ENCODE results near the gene ZCWPW1.
A peak's percentile ranks its signal among the peaks of the same experiment; 100 is the strongest.
"Not testable (repeated sequence)": the region's sequence is repeated elsewhere in the genome, so short reads cannot be mapped to it uniquely, and the experiment has no call there.

ZCWPW1 gene

DNA sequence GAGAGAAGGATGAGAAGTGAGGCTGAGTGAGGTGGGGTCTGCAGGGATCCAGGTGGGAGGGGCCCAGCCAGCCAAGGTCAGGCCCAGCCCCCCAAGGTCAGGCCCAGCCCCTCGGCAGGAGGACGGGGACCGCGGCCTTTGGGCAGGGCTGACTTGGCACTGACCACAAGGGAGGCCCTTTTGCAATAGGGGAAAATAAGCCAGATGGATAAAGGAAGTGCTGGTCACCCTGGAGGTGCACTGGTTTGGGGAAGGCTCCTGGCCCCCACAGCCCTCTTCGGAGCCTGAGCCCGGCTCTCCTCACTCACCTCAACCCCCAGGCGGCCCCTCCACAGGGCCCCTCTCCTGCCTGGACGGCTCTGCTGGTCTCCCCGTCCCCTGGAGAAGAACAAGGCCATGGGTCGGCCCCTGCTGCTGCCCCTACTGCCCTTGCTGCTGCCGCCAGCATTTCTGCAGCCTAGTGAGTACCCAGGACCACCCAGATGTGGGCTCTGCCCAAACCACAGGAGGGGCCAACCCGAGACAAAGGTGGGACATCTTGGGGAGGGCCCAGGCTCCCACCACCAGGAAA lies 55.2 kb downstream of the ZCWPW1 start, which contains the start of gene PILRA:
Gene PILRA, plus strand, starts transcription at position 227 of the 571 bp plus-strand sequence. Its CDS starts 170 bp downstream, at position 397.
- DNase-seq (ENCODE audit: low spot score), result no peak

DNA sequence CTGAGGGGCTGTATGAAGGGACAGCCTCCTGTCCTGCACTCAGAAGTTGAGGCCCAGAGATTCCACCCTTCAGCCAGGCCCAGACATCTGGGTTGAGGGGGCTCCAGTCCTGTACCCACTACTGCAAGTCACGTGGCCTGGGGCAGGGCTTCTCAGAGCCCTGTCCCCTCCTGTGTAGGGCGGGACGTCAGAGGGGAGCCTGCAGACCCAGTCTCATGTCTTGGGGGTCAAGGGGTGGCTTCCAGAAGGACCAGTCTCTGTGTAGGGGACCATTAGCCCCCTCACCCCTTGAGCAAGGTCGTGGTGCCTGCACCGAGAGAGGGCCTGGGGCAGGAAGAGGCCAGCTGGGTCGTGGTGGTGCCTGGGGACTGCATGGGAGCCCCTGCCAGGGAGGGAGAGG lies 55.8 kb downstream of the ZCWPW1 start:
- DNase-seq (ENCODE audit: low spot score), result no peak

DNA sequence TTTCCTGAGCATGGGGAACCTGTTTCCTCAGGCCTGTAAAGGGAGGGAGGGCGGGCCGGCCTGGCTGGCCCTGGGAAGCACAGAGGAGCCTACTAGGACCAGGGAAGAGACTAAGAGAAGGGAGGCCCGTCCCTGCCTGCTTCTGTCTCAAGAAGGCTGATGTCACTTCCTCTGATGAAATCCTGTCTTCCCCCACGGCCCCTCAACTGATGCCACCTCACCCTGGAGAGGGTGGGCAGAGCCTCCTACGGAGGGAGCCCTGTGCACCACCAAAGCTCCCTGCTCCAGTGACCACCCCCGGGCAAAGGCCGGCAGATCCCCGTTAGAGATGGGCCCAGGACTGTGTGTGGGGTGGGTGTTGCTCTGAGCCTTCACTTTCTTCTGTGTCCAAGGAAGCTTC lies 56.2 kb downstream of the ZCWPW1 start:
- DNase-seq (ENCODE audit: low spot score), result peak; percentile 31

DNA sequence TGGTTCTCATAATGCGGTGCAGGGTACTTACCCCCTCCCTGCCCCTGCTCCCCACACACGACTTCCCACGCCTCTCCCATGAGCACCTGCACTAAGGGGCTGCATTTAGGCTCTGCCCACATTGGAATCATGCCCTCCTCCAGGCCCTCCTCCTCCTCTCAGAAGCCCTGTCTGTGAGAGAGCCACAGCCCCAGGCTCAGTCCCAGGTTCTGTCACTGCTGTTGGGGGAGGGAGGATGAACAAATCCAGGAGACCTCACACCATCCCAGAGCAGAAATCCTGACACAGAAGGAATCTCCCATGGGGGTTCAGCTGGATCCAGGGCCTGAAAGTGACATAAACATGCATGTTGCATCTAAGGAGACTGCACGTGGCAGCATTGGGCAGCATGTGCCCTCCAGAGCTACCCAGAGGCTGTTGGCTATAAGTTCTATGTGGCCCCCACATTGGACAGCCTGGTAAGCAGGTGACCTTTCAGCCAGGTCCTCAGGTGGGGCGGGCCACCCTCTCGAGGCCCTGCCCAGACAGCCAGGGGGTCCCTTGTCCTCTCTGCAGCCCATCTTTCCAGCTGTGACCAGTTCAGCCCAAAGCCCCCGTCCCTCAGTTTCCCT lies 56.8 kb downstream of the ZCWPW1 start:
- no peak for DNase-seq (ENCODE audit: low spot score)

DNA sequence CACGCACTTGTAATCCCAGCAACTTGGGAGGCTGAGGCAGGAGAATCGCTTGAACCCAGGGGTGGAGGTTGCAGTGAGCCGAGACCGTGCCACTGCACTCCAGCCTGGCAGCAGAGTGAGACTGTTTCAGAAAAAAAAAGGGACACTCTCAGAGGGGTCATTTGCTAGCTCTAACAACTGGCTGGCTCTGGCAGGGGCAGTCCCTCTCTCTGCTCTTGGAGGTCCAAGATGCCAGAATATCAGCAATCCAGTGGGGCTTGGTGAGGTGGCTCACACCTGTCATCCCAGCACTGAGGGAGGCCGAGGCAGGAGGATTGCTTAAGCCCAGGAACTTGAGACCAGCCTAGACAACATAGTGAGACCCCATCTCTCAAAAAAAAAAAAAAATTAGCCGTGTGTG lies 57.8 kb downstream of the ZCWPW1 start:
- DNase-seq (ENCODE audit: low spot score), result no peak

DNA sequence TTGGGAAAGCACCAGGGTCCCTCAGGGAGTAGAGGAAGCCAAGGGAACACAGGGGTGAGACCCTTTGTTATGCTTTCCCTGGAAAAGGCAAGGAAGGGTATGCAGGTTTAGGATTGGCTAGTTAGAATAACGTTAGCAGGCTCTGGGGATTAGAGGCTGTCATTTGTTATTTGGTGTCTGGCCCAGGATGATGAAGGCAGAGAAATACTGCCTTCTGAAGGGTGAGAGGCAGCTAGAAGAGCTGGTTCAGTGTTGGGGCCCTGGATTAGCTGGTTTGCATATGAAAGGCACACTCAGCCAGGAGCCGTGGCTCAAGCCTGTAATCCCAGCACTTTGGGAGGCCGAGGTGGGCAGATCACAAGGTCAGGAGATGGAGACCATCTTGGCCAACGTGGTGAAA lies 58.2 kb downstream of the ZCWPW1 start:
- DNase-seq (ENCODE audit: low spot score), result no peak

DNA sequence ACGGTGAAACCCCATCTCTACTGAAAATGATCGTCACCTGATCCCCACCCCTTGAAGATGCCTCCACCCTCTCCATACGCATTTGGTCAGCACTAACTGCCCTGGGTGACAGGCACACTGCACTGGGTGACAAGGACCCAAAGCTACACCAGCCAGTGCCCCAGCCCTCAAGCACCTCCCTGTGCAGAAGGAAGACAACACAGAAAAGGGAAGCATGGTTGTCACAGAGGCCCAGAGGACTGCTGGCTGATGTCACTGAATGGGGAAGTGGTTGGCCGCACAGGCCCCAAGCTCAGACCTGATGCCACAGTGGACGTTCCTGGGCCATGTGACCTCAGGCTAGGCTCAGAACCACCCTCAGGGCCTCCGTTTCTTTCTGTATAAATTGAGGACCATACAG lies 59.4 kb downstream of the ZCWPW1 start:
- no peak for DNase-seq (ENCODE audit: low spot score)

DNA sequence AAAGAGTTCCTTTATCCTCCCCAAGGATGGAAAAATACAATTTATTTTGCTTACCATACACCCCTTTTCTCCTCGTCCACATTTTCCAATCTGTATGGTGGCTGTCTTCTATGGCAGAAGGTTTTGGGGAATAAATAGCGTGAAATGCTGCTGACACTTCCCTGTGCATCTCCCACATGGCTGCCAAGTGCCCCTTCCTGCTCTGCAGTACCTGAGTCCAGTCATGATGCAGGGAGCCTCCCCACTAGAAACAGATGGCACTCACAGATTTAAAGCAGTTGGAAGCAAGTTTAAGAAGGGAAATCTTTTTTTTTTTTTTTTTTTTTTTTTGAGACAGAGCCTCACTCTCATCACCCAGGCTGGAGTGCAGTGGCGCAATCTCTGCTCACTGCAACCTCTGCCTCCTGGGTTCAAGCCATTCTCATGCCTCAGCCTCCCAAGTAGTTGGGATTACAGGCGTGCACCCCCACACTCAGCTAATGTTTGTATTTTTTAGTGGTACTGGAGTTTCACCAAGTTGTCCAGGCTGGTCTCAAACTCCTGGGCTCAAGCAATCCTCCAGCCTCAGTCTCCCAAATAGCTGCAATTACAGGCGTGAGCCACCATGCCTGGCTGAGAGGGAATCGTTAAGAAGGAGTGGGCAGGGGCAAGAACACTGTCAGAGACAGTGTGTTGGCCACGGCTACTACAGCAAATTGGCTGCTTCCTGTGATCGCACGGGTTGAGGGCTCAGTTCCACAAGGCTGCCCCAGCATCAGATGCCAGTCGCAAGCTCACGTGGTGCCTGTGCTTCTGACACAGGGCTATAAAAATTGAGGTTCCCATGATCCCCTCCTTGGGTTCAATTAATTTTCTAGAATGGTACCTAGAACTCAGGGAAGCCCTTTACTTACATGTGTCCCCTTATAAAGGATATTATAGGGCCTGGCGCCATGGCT lies 60.6 kb downstream of the ZCWPW1 start:
- DNase-seq (ENCODE audit: low spot score), result no peak

DNA sequence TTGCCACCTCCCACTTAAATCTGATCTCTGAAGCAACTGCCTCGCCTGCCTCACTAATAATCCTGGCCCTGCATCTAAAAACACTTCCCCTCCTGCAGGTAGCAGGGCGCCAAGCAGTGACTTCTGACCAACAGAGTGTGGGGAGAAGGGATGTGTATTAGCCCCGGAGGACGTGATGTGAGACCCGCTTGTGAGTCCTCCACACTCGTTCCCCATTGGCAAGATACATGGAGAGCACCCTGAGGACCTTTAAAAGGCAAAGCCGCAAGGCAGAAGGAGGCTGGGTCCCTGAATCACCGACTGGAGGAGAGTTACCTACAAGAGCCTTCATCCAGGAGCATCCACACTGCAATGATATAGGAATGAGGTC lies 61.3 kb downstream of the ZCWPW1 start:
- DNase-seq (ENCODE audit: low spot score), result no peak

DNA sequence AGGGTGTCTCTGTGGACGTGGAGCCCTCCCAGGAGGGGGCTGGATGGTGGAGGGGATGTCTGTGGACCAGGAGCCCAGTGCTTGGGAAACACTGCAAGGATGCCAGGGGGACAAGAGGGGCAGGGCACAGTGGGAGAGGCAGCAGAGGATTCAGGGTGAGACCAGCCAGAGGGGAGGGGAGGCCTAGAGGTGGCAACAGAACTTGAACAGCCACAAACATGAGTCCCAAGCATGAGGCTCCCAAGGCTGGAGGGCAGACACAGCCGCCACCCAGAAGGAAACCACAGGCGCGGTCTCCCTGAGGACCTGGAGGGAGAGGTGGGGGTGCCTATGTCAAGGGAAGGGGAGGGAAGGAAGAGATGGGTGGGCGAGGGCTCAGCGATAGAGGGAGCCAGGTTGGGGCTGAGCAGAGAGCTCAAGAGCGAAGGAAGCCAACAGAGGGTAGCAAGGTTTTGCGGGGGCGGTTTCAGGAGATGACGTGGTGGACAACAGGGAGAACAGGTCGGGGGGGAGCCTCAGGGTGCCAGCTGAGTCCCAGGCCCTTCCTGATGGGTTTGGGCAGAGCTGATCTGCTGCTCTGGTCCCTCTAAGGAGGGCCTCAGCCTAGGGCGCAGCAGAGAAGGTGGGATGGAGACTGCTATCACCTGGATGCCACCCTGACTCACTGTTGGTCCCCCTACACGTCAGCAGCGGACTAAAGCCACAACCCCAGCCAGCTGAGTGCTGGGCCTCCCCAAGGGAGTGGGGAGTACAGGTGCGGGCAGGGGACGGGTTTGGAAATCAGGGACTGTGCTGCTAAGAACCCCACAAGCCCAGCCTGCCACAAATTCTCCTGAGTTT lies 61.9 kb downstream of the ZCWPW1 start:
- no peak for DNase-seq (ENCODE audit: low spot score)

DNA sequence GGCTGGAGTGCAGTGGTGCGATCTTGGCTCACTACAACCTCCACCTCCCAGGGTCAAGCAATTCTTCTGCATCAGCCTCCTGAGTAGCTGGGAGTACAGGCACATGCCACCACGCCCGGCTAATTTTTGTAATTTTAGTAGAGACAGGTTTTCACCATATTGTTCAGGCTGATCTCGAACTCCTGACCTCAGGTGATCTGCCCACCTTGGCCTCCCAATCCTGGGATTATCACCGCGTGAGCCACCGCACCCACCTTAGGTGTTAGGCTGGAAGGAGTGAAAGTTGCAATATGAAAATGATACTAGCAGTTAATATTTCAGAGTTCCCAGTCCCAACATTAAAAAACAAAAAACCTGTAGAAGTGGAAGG lies 62.5 kb downstream of the ZCWPW1 start:
- DNase-seq (ENCODE audit: low spot score), result not testable (repeated sequence)

DNA sequence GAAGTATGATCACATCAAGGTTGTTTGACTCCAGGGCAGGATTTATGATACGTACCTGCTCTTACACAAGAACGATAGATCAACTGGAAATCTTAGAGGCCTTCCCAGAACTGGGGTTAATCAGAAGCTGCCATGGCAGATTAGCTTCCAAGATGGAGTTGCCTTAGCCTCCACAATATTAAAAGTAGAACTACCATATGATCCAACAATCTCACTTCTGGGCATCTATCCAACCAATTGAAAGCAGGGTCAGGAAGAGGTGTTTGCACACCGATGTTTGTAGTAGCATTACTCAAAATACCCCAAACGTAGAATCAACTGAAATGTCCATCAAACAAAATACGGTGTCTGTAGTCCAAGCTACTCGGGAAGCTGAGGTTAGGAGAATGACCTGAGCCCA lies 64.0 kb downstream of the ZCWPW1 start:
- DNase-seq (ENCODE audit: low spot score), result no peak

DNA sequence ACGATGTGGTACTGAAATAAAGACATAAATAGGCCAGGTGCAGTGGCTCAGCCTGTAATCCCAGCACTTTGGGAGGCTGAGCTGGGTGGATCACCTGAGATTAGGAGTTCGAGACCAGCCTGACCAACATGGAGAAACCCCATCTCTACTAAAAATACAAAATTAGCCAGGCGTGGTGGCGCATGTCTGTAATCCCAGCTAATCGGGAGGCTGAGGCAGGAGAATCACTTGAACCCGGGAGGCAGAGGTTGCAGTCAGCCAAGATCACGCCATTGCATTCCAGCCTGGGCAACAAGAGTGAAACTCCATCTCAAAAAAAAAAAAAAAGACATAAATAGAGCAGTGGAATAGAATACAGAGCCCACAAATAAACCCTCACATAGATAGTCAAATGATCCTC lies 64.7 kb downstream of the ZCWPW1 start:
- DNase-seq (ENCODE audit: low spot score), result not testable (repeated sequence)

DNA sequence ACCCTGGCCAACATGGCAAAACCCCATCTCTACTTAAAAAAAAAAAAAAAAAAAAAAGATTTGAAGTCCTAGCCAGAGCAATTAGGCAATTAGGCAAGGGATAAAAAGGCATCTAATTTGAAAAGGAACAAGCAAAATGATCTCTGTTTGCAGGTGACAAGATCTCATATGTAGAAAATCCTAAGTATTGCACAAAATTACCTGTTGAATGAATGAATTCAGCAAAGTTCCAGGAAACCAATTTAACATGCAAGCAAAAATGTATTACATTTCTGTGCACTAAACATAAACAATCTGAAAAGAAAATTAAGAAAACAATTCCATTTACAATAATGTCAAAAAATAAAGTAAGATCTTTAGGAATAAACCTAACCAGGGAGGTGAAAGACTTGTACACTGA lies 65.4 kb downstream of the ZCWPW1 start:
- DNase-seq (ENCODE audit: low spot score), result no peak

DNA sequence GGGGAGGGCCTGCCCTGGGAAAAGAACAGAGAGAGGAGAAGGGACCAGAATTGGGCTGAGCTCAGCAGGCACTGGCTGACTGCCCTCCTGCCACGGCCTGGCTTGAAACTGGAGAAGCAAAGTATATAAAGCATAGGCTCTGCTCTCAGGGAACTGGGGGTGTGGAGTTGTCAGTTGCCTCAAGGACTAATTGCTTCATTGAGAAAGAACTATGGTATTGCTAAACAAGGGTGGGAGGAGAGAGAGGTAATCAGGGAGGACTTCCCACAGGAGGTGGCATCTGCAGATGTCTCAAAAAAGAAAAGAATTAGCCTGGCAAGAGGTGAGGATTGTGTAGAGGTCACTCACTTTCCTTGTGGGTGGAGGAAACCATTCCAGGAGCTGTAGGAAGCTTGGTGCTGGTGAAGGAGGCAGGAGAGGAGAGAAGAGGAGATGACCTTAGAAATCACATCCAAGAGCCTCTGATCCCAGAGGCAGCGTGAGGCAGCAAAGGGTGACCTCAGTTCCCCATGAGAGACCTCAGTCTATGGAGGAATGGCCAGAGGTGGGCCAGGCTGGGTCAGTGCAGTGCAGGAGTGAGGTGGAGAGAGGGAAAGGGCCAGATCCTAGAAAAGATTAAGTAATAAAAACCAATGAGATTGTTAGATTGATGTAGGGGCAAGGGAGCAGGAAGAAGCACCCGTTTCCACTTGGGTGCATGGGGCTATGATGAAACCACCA lies 68.2 kb downstream of the ZCWPW1 start:
- DNase-seq (ENCODE audit: low spot score), result no peak

DNA sequence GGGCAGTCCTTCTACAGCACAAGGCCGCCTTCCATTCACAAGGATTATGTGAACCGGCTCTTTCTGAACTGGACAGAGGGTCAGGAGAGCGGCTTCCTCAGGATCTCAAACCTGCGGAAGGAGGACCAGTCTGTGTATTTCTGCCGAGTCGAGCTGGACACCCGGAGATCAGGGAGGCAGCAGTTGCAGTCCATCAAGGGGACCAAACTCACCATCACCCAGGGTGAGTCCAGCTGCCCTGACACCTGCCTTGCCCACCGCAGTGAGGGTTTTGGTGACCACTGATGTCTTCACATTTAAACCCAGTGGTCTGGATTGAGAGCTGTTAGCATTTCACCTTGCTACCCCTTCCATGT lies 69.7 kb downstream of the ZCWPW1 start:
- DNase-seq (ENCODE audit: low spot score), result no peak

DNA sequence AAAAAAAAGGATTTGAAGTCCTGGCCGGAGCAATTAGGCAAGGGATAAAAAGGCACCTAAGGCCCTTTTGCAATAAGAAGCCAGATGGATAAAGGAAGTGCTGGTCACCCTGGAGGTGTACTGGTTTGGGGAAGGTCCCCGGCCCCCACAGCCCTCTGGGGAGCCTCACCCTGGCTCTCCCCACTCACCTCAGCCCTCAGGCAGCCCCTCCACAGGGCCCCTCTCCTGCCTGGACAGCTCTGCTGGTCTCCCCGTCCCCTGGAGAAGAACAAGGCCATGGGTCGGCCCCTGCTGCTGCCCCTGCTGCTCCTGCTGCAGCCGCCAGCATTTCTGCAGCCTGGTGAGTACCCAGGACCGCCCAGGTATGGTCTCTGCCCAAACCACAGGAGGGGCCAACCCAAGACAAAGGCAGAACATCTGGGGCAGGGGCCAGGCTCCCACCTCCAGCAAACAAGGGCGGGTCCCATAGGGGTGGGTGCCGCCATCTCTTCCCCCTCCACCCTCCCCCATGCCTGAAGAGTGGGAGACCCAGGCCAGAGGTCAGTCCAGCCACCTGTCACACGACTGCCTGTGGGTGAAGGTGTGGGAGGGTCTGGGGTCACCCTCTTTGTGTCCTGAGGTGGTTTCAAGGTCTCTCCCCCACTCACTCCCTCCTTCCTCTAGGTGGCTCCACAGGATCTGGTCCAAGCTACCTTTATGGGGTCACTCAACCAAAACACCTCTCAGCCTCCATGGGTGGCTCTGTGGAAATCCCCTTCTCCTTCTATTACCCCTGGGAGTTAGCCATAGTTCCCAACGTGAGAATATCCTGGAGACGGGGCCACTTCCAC lies 70.3 kb downstream of the ZCWPW1 start, which contains the start of gene PILRB:
Gene PILRB, plus strand, starts transcription at position 91 of the 830 bp plus-strand sequence. Its CDS starts 186 bp downstream, at position 277.
- DNase-seq (ENCODE audit: low spot score), result no peak

DNA sequence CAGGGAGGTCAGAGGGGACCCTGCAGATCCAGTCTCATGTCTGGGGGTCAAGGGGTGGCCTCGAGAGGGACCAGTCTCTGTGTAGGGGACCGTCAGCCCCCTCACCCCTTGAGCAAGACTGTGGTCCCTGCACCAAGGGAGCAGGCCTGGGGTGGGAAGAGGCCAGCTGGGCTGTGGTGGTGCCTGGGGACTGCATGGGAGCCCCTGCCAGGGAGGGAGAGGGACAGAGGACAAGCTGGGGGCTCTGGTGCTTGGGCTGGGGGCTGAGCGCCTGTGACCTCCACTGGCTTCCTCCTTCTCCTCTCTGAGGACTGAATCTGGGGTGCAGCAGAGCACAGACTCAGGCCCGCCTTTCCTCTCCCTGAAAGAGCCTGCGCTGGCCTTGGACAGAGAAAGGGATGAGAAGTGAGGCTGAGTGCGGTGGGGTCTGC lies 71.4 kb downstream of the ZCWPW1 start:
- DNase-seq (ENCODE audit: low spot score), result no peak

DNA sequence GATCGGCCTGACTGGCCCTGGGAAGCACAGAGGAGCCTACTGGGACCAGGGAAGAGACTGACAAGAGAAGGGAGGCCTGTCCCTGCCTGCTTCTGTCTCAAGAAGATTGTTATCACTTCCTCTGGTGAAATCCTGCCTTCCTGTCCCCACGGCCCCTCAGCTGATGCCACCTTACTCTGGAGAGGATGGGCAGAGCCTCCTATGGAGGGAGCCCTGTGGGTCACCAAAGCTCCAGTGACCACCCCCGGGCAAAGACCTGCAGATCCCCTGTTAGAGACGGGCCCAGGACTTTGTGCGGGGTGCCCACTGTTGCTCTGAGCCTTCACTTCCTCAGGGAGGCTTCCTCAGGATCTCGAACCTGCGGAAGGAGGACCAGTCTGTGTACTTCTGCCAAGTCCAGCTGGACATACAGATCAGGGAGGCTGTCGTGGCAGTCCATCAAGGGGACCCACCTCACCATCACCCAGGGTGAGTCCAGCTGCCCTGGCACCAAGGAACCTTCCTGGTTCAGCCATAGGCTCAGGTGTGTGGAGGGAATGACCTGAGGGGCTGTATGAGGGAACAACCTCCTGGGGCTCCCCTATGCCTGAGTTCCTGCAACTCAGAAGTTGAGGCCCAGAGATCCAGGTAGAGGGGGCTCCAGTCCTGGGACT lies 72.0 kb downstream of the ZCWPW1 start:
- no peak for DNase-seq (ENCODE audit: low spot score)

DNA sequence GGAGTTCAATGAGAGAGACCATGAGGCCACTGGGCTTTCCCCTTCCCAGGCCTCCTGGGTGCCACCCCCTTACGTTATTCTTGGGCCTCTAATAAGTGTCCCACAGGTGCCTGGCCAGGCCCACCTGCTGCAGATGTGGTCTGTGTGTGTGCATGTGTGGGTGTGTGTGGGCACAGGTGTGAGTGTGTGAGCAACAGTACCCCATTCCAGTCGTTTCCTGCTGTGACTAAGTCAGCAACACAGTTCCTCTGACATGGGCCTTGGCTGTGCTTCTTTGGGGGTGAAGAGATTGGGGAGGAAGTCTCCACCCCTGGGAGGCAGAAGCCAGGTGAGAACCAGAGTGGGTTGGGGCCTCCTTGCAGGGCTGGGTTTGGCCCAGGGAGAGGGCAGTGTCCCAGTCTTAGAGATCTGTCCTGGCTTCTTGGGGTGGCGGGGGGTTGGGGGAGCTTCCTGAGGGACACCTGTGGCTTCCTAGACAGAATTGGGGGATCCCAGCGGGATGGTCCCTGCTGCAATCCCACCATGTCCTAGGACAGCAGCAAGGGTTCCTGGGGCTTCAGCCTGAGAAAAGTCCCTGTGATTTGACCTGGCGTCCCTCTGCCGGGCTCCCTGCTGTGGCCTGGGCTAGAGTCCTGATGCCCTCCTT lies 74.7 kb downstream of the ZCWPW1 start:
- DNase-seq (ENCODE audit: low spot score), result no peak
